ENCODE measurements around the gene KRTAP19-7.

The KRTAP19-7 gene

DNA sequence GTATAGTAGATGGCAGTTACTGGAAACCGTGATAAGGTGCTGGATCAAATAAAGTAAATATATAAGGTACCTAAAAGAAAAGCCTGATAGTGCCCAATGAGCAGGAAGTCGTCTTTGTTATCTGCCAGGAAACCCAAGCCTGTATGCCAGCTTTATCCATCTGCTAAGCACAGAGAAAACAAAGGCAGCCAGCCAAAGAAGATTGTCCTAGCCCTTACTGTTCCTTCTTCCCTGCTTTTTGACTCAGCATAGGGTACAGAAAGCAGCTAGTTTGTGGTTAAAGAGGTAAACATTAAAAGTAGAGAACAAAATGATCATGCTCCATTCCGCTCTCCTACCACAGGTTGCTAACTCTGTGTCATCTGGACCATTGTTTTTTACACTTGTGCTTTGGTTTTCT lies 19.0 kb upstream of the KRTAP19-7 start:
- H3K4me1 ChIP-seq (ENCODE audit: control extremely low read depth in 1 of 4, control insufficient read depth in 4 of 4, insufficient read depth in 4 of 4, low read length in 3 of 4) = no peaks in the 10 kb centered on the region
- 57% methylated on average over 2 of the region's 3 CpGs for WGBS (ENCODE audit: insufficient coverage)
- H3K9me3 ChIP-seq (ENCODE audit: control extremely low read depth in 1 of 5, control insufficient read depth in 4 of 5, insufficient read depth in 2 of 5, low read depth in 1 of 5, low read length in 4 of 5) = no peaks in the 10 kb centered on the region
- ChIA-PET CTCF (no interaction called here), POLR2A (no interaction called here)
- no peak overlapping the region for H3K27ac ChIP-seq (ENCODE audit: insufficient read depth in 1 of 2, low read depth in 1 of 2, low read length in 2 of 2, poor library complexity in 1 of 2, severe bottlenecking in 2 of 2)
- no peak overlapping the region for H3K4me3 ChIP-seq (ENCODE audit: control insufficient read depth in 1 of 7, extremely low read depth in 1 of 7, insufficient read depth in 4 of 7, low read depth in 2 of 7, low read length in 6 of 7)
- H3K36me3 ChIP-seq (ENCODE audit: control insufficient read depth in 4 of 4, insufficient read depth in 4 of 4, low read length in 3 of 4) = no peaks in the 10 kb centered on the region
- DNase-seq = no peak
- H3K27me3 ChIP-seq (replicated peaks in 2 of 5; ENCODE audit: control insufficient read depth in 4 of 5, insufficient read depth in 5 of 5, low read length in 4 of 5) = no peaks in the 10 kb centered on the region

DNA sequence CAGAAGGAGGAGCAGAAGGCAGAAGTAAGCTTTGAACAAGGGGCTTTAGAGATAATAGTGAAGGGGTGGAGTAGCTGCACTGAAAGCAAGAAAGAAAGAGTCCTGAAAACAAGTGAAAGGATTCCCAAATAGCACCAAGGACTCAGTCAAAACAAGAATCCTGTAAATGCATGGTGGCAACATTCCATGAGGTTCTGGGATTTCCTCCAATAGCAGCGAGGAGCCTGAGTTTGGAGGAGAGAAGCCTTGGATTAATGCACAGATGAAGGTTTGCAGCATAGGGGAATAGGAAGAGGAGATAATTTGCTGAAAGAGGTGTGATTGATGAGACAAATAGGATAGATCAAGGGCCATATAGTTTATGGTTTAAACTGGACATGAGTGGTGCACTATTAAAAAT lies 18.2 kb upstream of the KRTAP19-7 start:
- Histone ChIP-seq H3K27ac (ENCODE audit: insufficient read depth in 1 of 2, low read depth in 1 of 2, low read length in 2 of 2, poor library complexity in 1 of 2, severe bottlenecking in 2 of 2) (no peak overlapping the region), H3K4me3 (ENCODE audit: control insufficient read depth in 1 of 7, extremely low read depth in 1 of 7, insufficient read depth in 4 of 7, low read depth in 2 of 7, low read length in 6 of 7) (no peak overlapping the region), H3K9me3 (ENCODE audit: control extremely low read depth in 1 of 5, control insufficient read depth in 4 of 5, insufficient read depth in 2 of 5, low read depth in 1 of 5, low read length in 4 of 5) (no peaks in the 10 kb centered on the region), H3K36me3 (ENCODE audit: control insufficient read depth in 4 of 4, insufficient read depth in 4 of 4, low read length in 3 of 4) (no peaks in the 10 kb centered on the region), H3K27me3 (replicated peaks in 2 of 5; ENCODE audit: control insufficient read depth in 4 of 5, insufficient read depth in 5 of 5, low read length in 4 of 5) (no peaks in the 10 kb centered on the region), H3K4me1 (ENCODE audit: control extremely low read depth in 1 of 4, control insufficient read depth in 4 of 4, insufficient read depth in 4 of 4, low read length in 3 of 4) (no peaks in the 10 kb centered on the region)
- DNase-seq = no peak
- WGBS (ENCODE audit: insufficient coverage) = 93% methylated on average over 1 of the region's 1 CpG
- ChIA-PET CTCF (no interaction called here), POLR2A (no interaction called here)

DNA sequence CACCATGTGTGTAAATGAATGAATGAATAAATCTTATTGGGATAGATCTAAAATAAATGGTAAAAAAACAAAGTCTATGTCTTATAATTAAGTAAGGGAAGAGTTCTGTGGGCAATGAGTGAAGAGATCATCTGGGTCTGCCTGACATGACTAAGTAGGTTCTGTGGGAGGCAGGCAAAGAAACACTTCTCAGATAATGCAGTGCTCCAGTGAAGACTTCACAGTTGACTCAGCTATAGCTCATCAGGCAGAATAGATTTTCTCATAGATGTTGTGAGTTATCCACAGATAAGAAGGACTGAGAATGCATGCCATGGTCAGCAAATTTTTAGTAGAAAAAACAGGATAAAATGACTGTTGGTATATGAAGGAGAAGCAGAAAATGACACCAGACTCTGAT lies 16.7 kb upstream of the KRTAP19-7 start:
- no peaks in the 10 kb centered on the region for H3K9me3 ChIP-seq (ENCODE audit: control extremely low read depth in 1 of 5, control insufficient read depth in 4 of 5, insufficient read depth in 2 of 5, low read depth in 1 of 5, low read length in 4 of 5)
- CTCF ChIA-PET = no interaction called here
- no peak for DNase-seq
- H3K36me3 ChIP-seq (ENCODE audit: control insufficient read depth in 4 of 4, insufficient read depth in 4 of 4, low read length in 3 of 4) = no peaks in the 10 kb centered on the region
- no peaks in the 10 kb centered on the region for H3K27me3 ChIP-seq (replicated peaks in 2 of 5; ENCODE audit: control insufficient read depth in 4 of 5, insufficient read depth in 5 of 5, low read length in 4 of 5)
- POLR2A ChIA-PET = no interaction called here
- no peak overlapping the region for H3K4me3 ChIP-seq (ENCODE audit: control insufficient read depth in 1 of 7, extremely low read depth in 1 of 7, insufficient read depth in 4 of 7, low read depth in 2 of 7, low read length in 6 of 7)
- no peaks in the 10 kb centered on the region for H3K4me1 ChIP-seq (ENCODE audit: control extremely low read depth in 1 of 4, control insufficient read depth in 4 of 4, insufficient read depth in 4 of 4, low read length in 3 of 4)
- no peak overlapping the region for H3K27ac ChIP-seq (ENCODE audit: insufficient read depth in 1 of 2, low read depth in 1 of 2, low read length in 2 of 2, poor library complexity in 1 of 2, severe bottlenecking in 2 of 2)

DNA sequence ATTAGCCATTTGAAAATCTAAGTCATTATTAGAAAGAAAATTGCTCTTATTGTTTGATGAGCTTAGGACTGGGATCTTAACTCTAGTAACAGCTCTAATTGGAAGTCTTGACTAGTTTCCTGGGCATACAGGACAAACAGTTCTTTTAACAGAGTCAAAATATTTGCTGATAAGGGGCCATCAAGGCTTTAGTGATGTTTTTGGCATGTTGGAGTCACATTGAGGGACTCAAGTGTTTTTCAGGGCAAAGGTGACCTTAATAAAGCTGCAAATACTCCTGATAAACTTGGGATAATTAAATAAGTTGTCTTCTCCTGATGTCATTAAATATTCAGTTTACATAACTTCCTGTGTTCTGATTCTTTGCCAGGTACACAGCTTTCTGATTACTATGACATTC lies 6.5 kb upstream of the KRTAP19-7 start:
- Histone ChIP-seq H3K27me3 (replicated peaks in 2 of 5; ENCODE audit: control insufficient read depth in 4 of 5, insufficient read depth in 5 of 5, low read length in 4 of 5) (no peaks in the 10 kb centered on the region), H3K27ac (ENCODE audit: insufficient read depth in 1 of 2, low read depth in 1 of 2, low read length in 2 of 2, poor library complexity in 1 of 2, severe bottlenecking in 2 of 2) (no peak overlapping the region), H3K4me1 (ENCODE audit: control extremely low read depth in 1 of 4, control insufficient read depth in 4 of 4, insufficient read depth in 4 of 4, low read length in 3 of 4) (no peaks in the 10 kb centered on the region), H3K9me3 (ENCODE audit: control extremely low read depth in 1 of 5, control insufficient read depth in 4 of 5, insufficient read depth in 2 of 5, low read depth in 1 of 5, low read length in 4 of 5) (no peaks in the 10 kb centered on the region), H3K36me3 (ENCODE audit: control insufficient read depth in 4 of 4, insufficient read depth in 4 of 4, low read length in 3 of 4) (no peaks in the 10 kb centered on the region), H3K4me3 (ENCODE audit: control insufficient read depth in 1 of 7, extremely low read depth in 1 of 7, insufficient read depth in 4 of 7, low read depth in 2 of 7, low read length in 6 of 7) (no peak overlapping the region)
- no peak for DNase-seq
- ChIA-PET CTCF (no interaction called here), POLR2A (no interaction called here)

DNA sequence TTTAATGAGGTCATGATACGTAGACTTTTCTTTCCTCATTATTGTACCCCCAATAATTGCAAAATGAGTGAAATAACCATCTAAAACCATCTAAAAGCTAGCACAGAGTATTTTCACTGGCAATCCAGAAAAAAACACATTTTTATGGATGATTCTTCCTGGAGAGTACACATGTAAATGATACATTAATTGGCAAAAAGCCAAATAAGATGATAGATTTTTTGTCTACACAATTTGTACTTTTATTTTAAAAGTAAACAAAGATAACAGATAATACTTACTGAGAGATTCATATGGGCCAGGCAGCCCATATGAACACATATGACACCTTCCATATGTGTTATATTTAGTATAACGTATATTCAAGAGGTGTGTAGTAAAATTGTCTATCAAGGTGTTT lies 2.5 kb upstream of the KRTAP19-7 start:
- 100% methylated on average over 1 of the region's 2 CpGs for WGBS (ENCODE audit: insufficient coverage)
- POLR2A ChIA-PET = no interaction called here
- Histone ChIP-seq H3K9me3 (ENCODE audit: control extremely low read depth in 1 of 5, control insufficient read depth in 4 of 5, insufficient read depth in 2 of 5, low read depth in 1 of 5, low read length in 4 of 5) (no peaks in the 10 kb centered on the region), H3K27ac (ENCODE audit: insufficient read depth in 1 of 2, low read depth in 1 of 2, low read length in 2 of 2, poor library complexity in 1 of 2, severe bottlenecking in 2 of 2) (no peak overlapping the region), H3K4me3 (ENCODE audit: control insufficient read depth in 1 of 7, extremely low read depth in 1 of 7, insufficient read depth in 4 of 7, low read depth in 2 of 7, low read length in 6 of 7) (no peak overlapping the region), H3K27me3 (replicated peaks in 2 of 5; ENCODE audit: control insufficient read depth in 4 of 5, insufficient read depth in 5 of 5, low read length in 4 of 5) (no peaks in the 10 kb centered on the region), H3K4me1 (ENCODE audit: control extremely low read depth in 1 of 4, control insufficient read depth in 4 of 4, insufficient read depth in 4 of 4, low read length in 3 of 4) (no peaks in the 10 kb centered on the region), H3K36me3 (ENCODE audit: control insufficient read depth in 4 of 4, insufficient read depth in 4 of 4, low read length in 3 of 4) (no peaks in the 10 kb centered on the region)
- DNase-seq = no peak
- CTCF ChIA-PET = no interaction called here

DNA sequence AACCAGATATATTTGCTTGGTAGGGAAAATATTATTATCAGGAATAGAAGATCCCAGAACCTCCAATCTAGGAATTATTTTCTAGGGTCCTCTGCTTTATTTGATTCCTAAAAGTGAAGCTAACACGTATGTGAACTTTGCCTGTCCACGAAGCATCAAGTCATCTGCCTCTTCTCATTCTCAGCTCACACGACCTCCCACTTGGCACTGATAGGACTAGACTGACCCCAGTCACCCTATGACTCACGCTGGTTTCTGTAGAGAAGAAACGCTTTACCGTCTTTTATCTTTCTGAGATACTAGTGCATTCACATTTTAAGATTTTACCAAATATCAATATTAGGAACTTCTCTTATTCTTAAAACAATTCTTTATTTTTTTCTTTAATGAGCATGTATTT lies 2.0 kb upstream of the KRTAP19-7 start:
- 85% methylated on average over 4 of the region's 6 CpGs for WGBS (ENCODE audit: insufficient coverage)
- Histone ChIP-seq H3K36me3 (ENCODE audit: control insufficient read depth in 4 of 4, insufficient read depth in 4 of 4, low read length in 3 of 4) (no peaks in the 10 kb centered on the region), H3K4me3 (ENCODE audit: control insufficient read depth in 1 of 7, extremely low read depth in 1 of 7, insufficient read depth in 4 of 7, low read depth in 2 of 7, low read length in 6 of 7) (no peak overlapping the region), H3K27me3 (replicated peaks in 2 of 5; ENCODE audit: control insufficient read depth in 4 of 5, insufficient read depth in 5 of 5, low read length in 4 of 5) (no peaks in the 10 kb centered on the region), H3K27ac (ENCODE audit: insufficient read depth in 1 of 2, low read depth in 1 of 2, low read length in 2 of 2, poor library complexity in 1 of 2, severe bottlenecking in 2 of 2) (no peak overlapping the region), H3K4me1 (ENCODE audit: control extremely low read depth in 1 of 4, control insufficient read depth in 4 of 4, insufficient read depth in 4 of 4, low read length in 3 of 4) (no peaks in the 10 kb centered on the region), H3K9me3 (ENCODE audit: control extremely low read depth in 1 of 5, control insufficient read depth in 4 of 5, insufficient read depth in 2 of 5, low read depth in 1 of 5, low read length in 4 of 5) (no peaks in the 10 kb centered on the region)
- CTCF ChIA-PET = no interaction called here
- no peak for DNase-seq
- POLR2A ChIA-PET = no interaction called here

DNA sequence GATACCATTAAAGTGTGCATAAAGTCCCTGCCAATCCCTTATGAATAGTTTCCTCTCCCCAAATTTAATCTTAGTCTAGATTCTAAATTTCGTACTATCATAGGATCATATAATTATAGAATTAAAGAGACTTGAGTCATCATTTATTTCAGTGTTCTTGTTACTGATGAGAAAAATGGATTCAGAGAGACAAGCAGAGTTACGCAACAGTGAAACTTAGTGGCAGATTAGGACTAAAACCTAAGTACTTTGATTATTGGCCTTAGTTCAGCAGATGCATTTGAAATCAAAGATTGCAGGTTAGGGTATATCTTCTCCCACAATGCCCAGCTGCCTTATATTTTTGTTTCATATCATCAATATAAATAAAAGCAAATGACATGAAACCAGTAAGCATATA lies 843 bp upstream of the KRTAP19-7 start:
- no peak for DNase-seq
- Histone ChIP-seq H3K9me3 (ENCODE audit: control extremely low read depth in 1 of 5, control insufficient read depth in 4 of 5, insufficient read depth in 2 of 5, low read depth in 1 of 5, low read length in 4 of 5) (no peaks in the 10 kb centered on the region), H3K4me1 (ENCODE audit: control extremely low read depth in 1 of 4, control insufficient read depth in 4 of 4, insufficient read depth in 4 of 4, low read length in 3 of 4) (no peaks in the 10 kb centered on the region), H3K36me3 (ENCODE audit: control insufficient read depth in 4 of 4, insufficient read depth in 4 of 4, low read length in 3 of 4) (no peaks in the 10 kb centered on the region), H3K27me3 (replicated peaks in 2 of 5; ENCODE audit: control insufficient read depth in 4 of 5, insufficient read depth in 5 of 5, low read length in 4 of 5) (no peaks in the 10 kb centered on the region), H3K27ac (ENCODE audit: insufficient read depth in 1 of 2, low read depth in 1 of 2, low read length in 2 of 2, poor library complexity in 1 of 2, severe bottlenecking in 2 of 2) (no peak overlapping the region), H3K4me3 (ENCODE audit: control insufficient read depth in 1 of 7, extremely low read depth in 1 of 7, insufficient read depth in 4 of 7, low read depth in 2 of 7, low read length in 6 of 7) (no peak overlapping the region)
- ChIA-PET POLR2A (no interaction called here), CTCF (no interaction called here)
- WGBS (ENCODE audit: insufficient coverage) = 86% methylated on average over 1 of the region's 2 CpGs

DNA sequence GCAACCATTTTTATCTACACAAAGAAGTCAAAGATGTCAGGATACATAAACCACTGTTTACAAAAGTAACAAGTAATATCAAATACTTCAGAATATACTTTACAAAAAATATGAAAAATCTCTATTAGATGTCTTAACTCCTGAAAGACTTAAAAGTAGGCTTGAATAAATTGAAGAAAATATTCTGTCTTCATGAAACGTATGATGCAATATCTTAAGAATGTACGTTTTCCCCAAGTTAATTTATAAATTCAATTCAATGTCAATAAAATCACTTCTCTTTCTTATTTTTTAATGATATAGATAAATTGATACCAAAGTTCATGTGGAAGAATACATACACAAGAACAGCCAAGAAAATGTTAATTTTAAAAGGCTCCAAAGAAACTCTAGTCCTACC lies 6.0 kb downstream of the KRTAP19-7 start:
- no peak for DNase-seq
- no peak overlapping the region for H3K4me3 ChIP-seq (ENCODE audit: control insufficient read depth in 1 of 7, extremely low read depth in 1 of 7, insufficient read depth in 4 of 7, low read depth in 2 of 7, low read length in 6 of 7)
- H3K36me3 ChIP-seq (ENCODE audit: control insufficient read depth in 4 of 4, insufficient read depth in 4 of 4, low read length in 3 of 4) = no peaks in the 10 kb centered on the region
- ChIA-PET POLR2A (no interaction called here), CTCF (no interaction called here)
- H3K9me3 ChIP-seq (ENCODE audit: control extremely low read depth in 1 of 5, control insufficient read depth in 4 of 5, insufficient read depth in 2 of 5, low read depth in 1 of 5, low read length in 4 of 5) = no peaks in the 10 kb centered on the region
- no peaks in the 10 kb centered on the region for H3K4me1 ChIP-seq (ENCODE audit: control extremely low read depth in 1 of 4, control insufficient read depth in 4 of 4, insufficient read depth in 4 of 4, low read length in 3 of 4)
- H3K27me3 ChIP-seq (replicated peaks in 2 of 5; ENCODE audit: control insufficient read depth in 4 of 5, insufficient read depth in 5 of 5, low read length in 4 of 5) = no peaks in the 10 kb centered on the region
- no CpG with 5 or more reads among the region's 2 CpGs for WGBS (ENCODE audit: insufficient coverage)
- no peak overlapping the region for H3K27ac ChIP-seq (ENCODE audit: insufficient read depth in 1 of 2, low read depth in 1 of 2, low read length in 2 of 2, poor library complexity in 1 of 2, severe bottlenecking in 2 of 2)

All from common myeloid progenitor, CD34-positive (primary cell).